Fibroblast of lung (primary cell): Measurements from ENCODE around the gene KDM2A.

Source experiments
- CTCF ChIP-seq, 2 donors: IDR thresholded peaks in 1 of 2; conservative IDR thresholded peaks in 1 of 2; 1 replicate in 1 of 2; 2 replicates in 1 of 2; pipeline ENCODE4 v1.5.1; 2011 to 2012; ENCODE audit warnings: low read length in 2 of 2, control low read depth in 1 of 2, inconsistent platforms in 1 of 2, low read depth in 1 of 2, mild to moderate bottlenecking in 1 of 2
- EZH2 ChIP-seq: IDR thresholded peaks from 2 replicates; pipeline ENCODE4 v1.5.1; 2012; ENCODE audit warnings: low read length, control low read depth, mild to moderate bottlenecking; ENCODE audit errors: missing control alignments

- TF ChIP-seq CTCF (conservative IDR thresholded peaks at IDR 0.05 in 1 of 2, IDR thresholded peaks at IDR 0.05 in 1 of 2; ENCODE audit: low read depth in 1 of 2, low read length in 2 of 2) = no peak
- no peak for TF ChIP-seq EZH2
Observed at GRCh38 chr11:67099831-67100324, 19.2 kb upstream of the KDM2A start.
